A549 (cell line): ENCODE data around the gene GNB5.

Experiments
- CTCF ChIP-seq: fragments of >200 bp; sonication (Bioruptor Twin); formaldehyde crosslinking; IDR thresholded peaks from 3 replicates; pipeline ENCODE4 v1.5.1; 2016
- HOXA7 ChIP-seq: fragments of 250-450 bp; sonication (Bioruptor Pico); IDR thresholded peaks from 2 replicates; pipeline ENCODE4 v1.5.0; 2020; ENCODE audit warnings: mild to moderate bottlenecking, moderate library complexity
- KDM5A ChIP-seq: fragments of 200-600 bp; sonication (generic); IDR thresholded peaks from 2 replicates; pipeline ENCODE4 v1.6.1; 2016; ENCODE audit warnings: antibody characterized with exemption, mild to moderate bottlenecking
- MAX ChIP-seq: IDR thresholded peaks from 2 replicates; pipeline ENCODE4 v1.6.1; 2012
- RAD21 ChIP-seq, 2 experiments: fragments of >200 bp in 1 of 2; sonication (Bioruptor Twin) in 1 of 2; formaldehyde crosslinking in 1 of 2; IDR thresholded peaks in 1 of 2; conservative IDR thresholded peaks in 1 of 2; 2 replicates in 1 of 2; 3 replicates in 1 of 2; pipeline ENCODE4 v1.6.1; 2012 to 2018; ENCODE audit warnings: inconsistent platforms in 1 of 2
- RNF2 ChIP-seq: fragments of 200-600 bp; sonication (generic); IDR thresholded peaks from 2 replicates; pipeline ENCODE4 v1.6.1; 2016; ENCODE audit warnings: low read depth, mild to moderate bottlenecking, antibody characterized with exemption, moderate library complexity, borderline replicate concordance
- SMC3 ChIP-seq: fragments of >200 bp; sonication (Bioruptor Twin); formaldehyde crosslinking; IDR thresholded peaks from 3 replicates; pipeline ENCODE4 v1.6.1; 2018; ENCODE audit warnings: inconsistent platforms
- ZFP36 ChIP-seq: fragments of 450-650 bp; IDR thresholded peaks from 2 replicates; pipeline ENCODE4 v1.6.1; 2014; ENCODE audit warnings: borderline replicate concordance; ENCODE audit not compliant: partially characterized antibody

GRCh38 chr15:52162260-52162659, 28.9 kb downstream of the GNB5 start:
- TF ChIP-seq HOXA7, result no peak
- no peak for TF ChIP-seq CTCF
- TF ChIP-seq ZFP36, result no peak
- TF ChIP-seq KDM5A, result no peak
- no peak for TF ChIP-seq MAX
- no peak for TF ChIP-seq RAD21 (conservative IDR thresholded peaks at IDR 0.05 in 1 of 2, IDR thresholded peaks at IDR 0.05 in 1 of 2)
- TF ChIP-seq SMC3, result no peak
- TF ChIP-seq RNF2, result no peak
